ENCODE results near the gene SLC29A1. TPM values are rescaled to one million over a fixed set of nuclear protein-coding genes. Genes with fewer than 3 reads are reported as not detected.

Gene SLC29A1
- total and polyA plus RNA-seq, 11 donors: 48.0 to 319 (median 131) TPM

DNA sequence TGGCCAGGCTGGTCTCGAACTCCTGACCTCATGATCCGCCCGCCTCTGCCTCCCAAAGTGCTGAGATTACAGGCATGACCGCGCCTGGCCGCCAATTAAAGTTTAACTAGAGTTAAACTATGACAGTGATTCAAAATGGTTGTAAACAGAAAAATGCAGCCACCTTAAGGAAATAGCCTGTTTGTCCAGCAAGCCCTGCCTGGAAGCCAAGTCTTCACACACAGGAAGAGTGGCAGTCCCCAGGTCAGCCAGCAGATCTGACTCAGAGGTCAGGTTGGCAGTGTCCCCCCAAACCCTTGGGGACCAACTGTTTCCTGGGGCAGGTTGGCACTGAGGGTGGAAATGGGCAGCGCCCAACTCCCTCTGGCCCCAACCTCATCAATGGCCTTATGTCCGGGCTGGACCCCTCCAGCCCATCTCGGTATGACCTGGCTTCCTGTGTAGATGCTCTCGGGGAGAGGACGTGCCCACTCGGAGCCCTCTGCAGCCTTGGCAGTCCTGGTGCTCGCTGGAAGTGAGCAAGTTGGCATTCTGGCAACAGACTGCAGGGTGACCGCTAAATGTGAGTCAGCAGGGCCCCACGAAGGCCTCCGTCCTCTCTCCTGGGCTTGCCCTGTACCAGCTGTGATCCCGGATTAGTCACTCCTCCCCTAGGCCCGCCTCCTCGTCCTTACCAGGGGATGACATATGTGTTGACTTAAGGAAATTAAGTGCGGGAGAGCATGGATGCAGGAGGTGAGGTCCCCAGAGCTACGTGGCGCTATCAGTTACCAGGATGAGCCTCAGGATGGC lies 13.8 kb downstream of the SLC29A1 start:
- DNase-seq (peak; percentile 87 to 96 (median 91)), ATAC-seq (peak; percentile 81 to 92 (median 88))
- H3K9me3 ChIP-seq: no peaks in the 10 kb centered on the region
- no peak for TF ChIP-seq POLR2A (IDR thresholded peaks at IDR 0.05)
- TF ChIP-seq, protein P1, sequence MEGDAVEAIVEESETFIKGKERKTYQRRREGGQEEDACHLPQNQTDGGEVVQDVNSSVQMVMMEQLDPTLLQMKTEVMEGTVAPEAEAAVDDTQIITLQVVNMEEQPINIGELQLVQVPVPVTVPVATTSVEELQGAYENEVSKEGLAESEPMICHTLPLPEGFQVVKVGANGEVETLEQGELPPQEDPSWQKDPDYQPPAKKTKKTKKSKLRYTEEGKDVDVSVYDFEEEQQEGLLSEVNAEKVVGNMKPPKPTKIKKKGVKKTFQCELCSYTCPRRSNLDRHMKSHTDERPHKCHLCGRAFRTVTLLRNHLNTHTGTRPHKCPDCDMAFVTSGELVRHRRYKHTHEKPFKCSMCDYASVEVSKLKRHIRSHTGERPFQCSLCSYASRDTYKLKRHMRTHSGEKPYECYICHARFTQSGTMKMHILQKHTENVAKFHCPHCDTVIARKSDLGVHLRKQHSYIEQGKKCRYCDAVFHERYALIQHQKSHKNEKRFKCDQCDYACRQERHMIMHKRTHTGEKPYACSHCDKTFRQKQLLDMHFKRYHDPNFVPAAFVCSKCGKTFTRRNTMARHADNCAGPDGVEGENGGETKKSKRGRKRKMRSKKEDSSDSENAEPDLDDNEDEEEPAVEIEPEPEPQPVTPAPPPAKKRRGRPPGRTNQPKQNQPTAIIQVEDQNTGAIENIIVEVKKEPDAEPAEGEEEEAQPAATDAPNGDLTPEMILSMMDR (IDR thresholded peaks at IDR 0.05): no peak
- peak overlapping the region; percentile 87 to 99 (median 95) for H3K27ac ChIP-seq
- intact Hi-C loops (cut with DNase I): loop anchor here in 5 of 10 donors (1.0 to 10.0 kb wide), 6 partner anchors 16 to 462 kb away; partner anchors contain the start of gene VEGFA (in 1 of the 5)
- 33 to 75% (median 37%) methylated on average over 7 to 22 of the region's 22 CpGs for WGBS, 4 donors
- H3K4me3 ChIP-seq: peak overlapping the region; percentile 32 to 75 (median 62)
- peaks cover 3 to 59% (median 44%) of the 10 kb centered on the region in 12 donors for H3K4me1 ChIP-seq
- H3K27me3 ChIP-seq: no peaks in the 10 kb centered on the region
- peaks cover 0 to 22% (median 10%) of the 10 kb centered on the region in 9 donors for H3K36me3 ChIP-seq

- peak in 1 of 2 donors; percentile 29 for TF ChIP-seq POLR2A (IDR thresholded peaks at IDR 0.05)
- TF ChIP-seq, protein P1 (IDR thresholded peaks at IDR 0.05): peak; percentile 95 to 100 (median 98)
- H3K4me1 ChIP-seq: peaks cover 3 to 52% (median 39%) of the 10 kb centered on the region in 12 donors
- H3K27me3 ChIP-seq: no peaks in the 10 kb centered on the region
- H3K9me3 ChIP-seq: no peaks in the 10 kb centered on the region
- H3K27ac ChIP-seq: peak overlapping the region; percentile 87 to 99 (median 95)
- H3K4me3 ChIP-seq: peak overlapping the region; percentile 32 to 75 (median 62)
- H3K36me3 ChIP-seq: peaks cover 0 to 15% (median 3%) of the 10 kb centered on the region in 9 donors
- 1 to 3% (median 2%) methylated on average over 26 to 42 of the region's 42 CpGs for WGBS, 4 donors
- intact Hi-C loops (cut with DNase I): loop anchor here in 8 of 10 donors (1.0 to 10.0 kb wide), 9 partner anchors 17 to 463 kb away; partner anchors contain the start of gene VEGFA (in 1 of the 8)
- ATAC-seq (peak; percentile 30 to 81 (median 74)), DNase-seq (peak; percentile 80 to 91 (median 83))
Measured at GRCh38 chr6:44237813-44238433, 14.5 kb downstream of the SLC29A1 start.

- Histone ChIP-seq H3K27ac (peak overlapping the region in 9 of 12 donors; percentile 91 to 99 (median 96)), H3K9me3 (no peaks in the 10 kb centered on the region), H3K4me3 (no peak overlapping the region), H3K36me3 (peaks cover 0 to 9% (median 0%) of the 10 kb centered on the region in 9 donors), H3K4me1 (peaks cover 3 to 43% (median 31%) of the 10 kb centered on the region in 12 donors), H3K27me3 (no peaks in the 10 kb centered on the region)
- no peak for TF ChIP-seq POLR2A (IDR thresholded peaks at IDR 0.05)
- 76 to 81% (median 78%) methylated on average over 7 of the region's 7 CpGs for WGBS, 4 donors
- intact Hi-C loops (cut with DNase I): loop anchor here in 8 of 10 donors (1.0 to 10.0 kb wide), 8 partner anchors 20 to 464 kb away; partner anchors contain the start of gene VEGFA (in 1 of the 8)
- ATAC-seq (no peak), DNase-seq (no peak)
Measured at GRCh38 chr6:44238687-44239350, 15.4 kb downstream of the SLC29A1 start.

DNA sequence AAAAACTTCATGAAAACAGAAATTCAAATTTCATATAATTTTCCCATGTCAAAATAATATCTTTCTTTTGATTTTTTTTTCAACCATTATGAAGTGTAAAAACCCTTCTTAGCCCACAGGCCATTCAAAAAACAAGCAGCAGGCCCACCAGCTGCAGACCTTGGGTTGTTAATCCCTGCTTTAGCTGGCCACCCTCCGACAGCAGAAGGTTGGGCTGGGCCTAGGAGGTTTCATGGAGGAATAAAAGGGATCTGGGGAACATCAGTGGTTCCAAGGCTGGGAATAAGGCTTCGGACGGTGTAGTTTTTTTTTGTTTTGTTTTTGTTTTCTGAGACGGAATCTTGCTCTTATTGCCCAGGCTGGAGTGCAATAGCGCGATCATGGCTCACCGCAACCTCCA lies 19.9 kb downstream of the SLC29A1 start:
- intact Hi-C loops (cut with DNase I): loop anchor here in 1 of 10 donors (10.0 kb wide), 2 partner anchors 469 to 609 kb away; partner anchors contain the start of genes MAD2L1BP and VEGFA
- 90 to 95% (median 93%) methylated on average over 7 of the region's 7 CpGs for WGBS, 4 donors
- H3K4me3 ChIP-seq: no peak overlapping the region
- ATAC-seq (no peak), DNase-seq (no peak)
- TF ChIP-seq, protein P1 (IDR thresholded peaks at IDR 0.05): no peak
- TF ChIP-seq POLR2A (IDR thresholded peaks at IDR 0.05): no peak
- H3K9me3 ChIP-seq: no peaks in the 10 kb centered on the region
- H3K36me3 ChIP-seq: peaks cover 0 to 4% (median under 1%) of the 10 kb centered on the region in 9 donors
- H3K4me1 ChIP-seq: peaks cover 0 to 15% (median 10%) of the 10 kb centered on the region in 12 donors
- no peaks in the 10 kb centered on the region for H3K27me3 ChIP-seq
- no peak overlapping the region for H3K27ac ChIP-seq
